Vagina (tissue), 2 donors: Measurements from ENCODE around the gene ITGA11. TPM values are rescaled to one million over a fixed set of nuclear protein-coding genes. Genes with fewer than 3 reads are reported as not detected.
"Not testable (repeated sequence)": the region's sequence is repeated elsewhere in the genome, so short reads cannot be mapped to it uniquely, and the experiment has no call there.

Experiments used
- DNase-seq, 2 donors: peaks; one replicate each; pipeline ENCODE4 v3.0.0-alpha.2; 2017; ENCODE audit errors: extremely low spot score in 2 of 2
- H3K27ac ChIP-seq: fragments of 200-600 bp; sonication (generic); one replicate; pipeline ENCODE4 v1.5.1; 2019
- H3K27me3 ChIP-seq: fragments of 200-600 bp; sonication (generic); one replicate; pipeline ENCODE4 v1.5.1; 2019
- H3K36me3 ChIP-seq, 2 donors: fragments of 200-600 bp; sonication (generic); one replicate each; pipeline ENCODE4 v1.5.1; 2017 to 2019
- H3K4me1 ChIP-seq: fragments of 200-600 bp; sonication (generic); one replicate; pipeline ENCODE4 v1.5.1; 2019
- H3K4me3 ChIP-seq, 2 donors: fragments of 200-600 bp; sonication (generic); 1 replicate in 1 of 2; 2 replicates in 1 of 2; pipeline ENCODE4 v1.5.1; 2016 to 2019
- H3K9me3 ChIP-seq: fragments of 200-600 bp; sonication (generic); one replicate; pipeline ENCODE4 v1.5.1; 2019
- CTCF ChIP-seq, 3 experiments: fragments of 450-650 bp in 2 of 3; fragments of 200-600 bp in 1 of 3; sonication (generic) in 1 of 3; IDR thresholded peaks; one replicate each; pipeline ENCODE4 v1.5.1; 2017 to 2019; ENCODE audit warnings: antibody characterized with exemption in 3 of 3, mild to moderate bottlenecking in 2 of 3, moderate library complexity in 2 of 3
- POLR2A ChIP-seq, 2 donors: fragments of 450-650 bp; IDR thresholded peaks; one replicate each; pipeline ENCODE4 v1.6.1; 2017; ENCODE audit warnings: antibody characterized with exemption in 2 of 2, mild to moderate bottlenecking in 2 of 2, moderate library complexity in 2 of 2
- POLR2AphosphoS5 ChIP-seq, 2 donors: sonication (generic); formaldehyde crosslinking; IDR thresholded peaks; one replicate each; pipeline ENCODE4 v1.9.0; 2017; ENCODE audit warnings: antibody characterized with exemption in 2 of 2, mild to moderate bottlenecking in 2 of 2, low read depth in 1 of 2; ENCODE audit not compliant: insufficient read depth in 1 of 2
- intact Hi-C: fragments of 100-400 bp; cut with DNase I; formaldehyde crosslinking; loops from one replicate; pipeline ENCODE4 v1.15.1; 2023
- total RNA-seq: library from RNA; depleted of rRNA; stranded (reverse); fragments of >200 nt; gene quantifications from one replicate; pipeline ENCODE4 v1.2.3, GENCODE V29; 2016

ITGA11 gene
- total RNA-seq, 1 donor from 2014 or later: 15.5 TPM

GRCh38 chr15:68423359-68424296 lies 8.3 kb downstream of the ITGA11 start:
- Histone ChIP-seq H3K4me1 (peaks cover 56% of the 10 kb centered on the region), H3K4me3 (no peak overlapping the region), H3K9me3 (no peaks in the 10 kb centered on the region), H3K27ac (peak overlapping the region; percentile 3), H3K36me3 (no peaks in the 10 kb centered on the region), H3K27me3 (no peaks in the 10 kb centered on the region)
- intact Hi-C loops: no loop called here
- no peak for DNase-seq
- TF ChIP-seq POLR2AphosphoS5 (IDR thresholded peaks at IDR 0.05; ENCODE audit: insufficient read depth in 1 of 2, low read depth in 1 of 2) (no peak), CTCF (IDR thresholded peaks at IDR 0.05) (no peak), POLR2A (IDR thresholded peaks at IDR 0.05) (no peak)

GRCh38 chr15:68422403-68423145 lies 9.4 kb downstream of the ITGA11 start:
- H3K36me3 ChIP-seq, intact Hi-C loops, H3K9me3 ChIP-seq, H3K4me3 ChIP-seq, DNase-seq, H3K27me3 ChIP-seq: not testable (repeated sequence)
- Histone ChIP-seq H3K27ac (peak overlapping the region; percentile 69), H3K4me1 (peaks cover 66% of the 10 kb centered on the region)

GRCh38 chr15:68421798-68422402 lies 10.1 kb downstream of the ITGA11 start:
- intact Hi-C loops: no loop called here
- Histone ChIP-seq H3K27ac (peak overlapping the region; percentile 69), H3K4me3 (no peak overlapping the region), H3K36me3 (no peaks in the 10 kb centered on the region), H3K9me3 (no peaks in the 10 kb centered on the region), H3K4me1 (peaks cover 70% of the 10 kb centered on the region), H3K27me3 (no peaks in the 10 kb centered on the region)
- peak in 1 of 2 donors; percentile 87 for DNase-seq
- TF ChIP-seq CTCF (IDR thresholded peaks at IDR 0.05): no peak
- no peak for TF ChIP-seq POLR2AphosphoS5 (IDR thresholded peaks at IDR 0.05; ENCODE audit: insufficient read depth in 1 of 2, low read depth in 1 of 2)
- TF ChIP-seq POLR2A (IDR thresholded peaks at IDR 0.05): no peak

- Histone ChIP-seq H3K4me3 (no peak overlapping the region), H3K4me1 (peaks cover 68% of the 10 kb centered on the region), H3K27me3 (no peaks in the 10 kb centered on the region), H3K27ac (peak overlapping the region; percentile 69), H3K9me3 (no peaks in the 10 kb centered on the region), H3K36me3 (no peaks in the 10 kb centered on the region)
- no peak for TF ChIP-seq CTCF (IDR thresholded peaks at IDR 0.05)
- no peak for TF ChIP-seq POLR2AphosphoS5 (IDR thresholded peaks at IDR 0.05; ENCODE audit: insufficient read depth in 1 of 2, low read depth in 1 of 2)
- no peak for TF ChIP-seq POLR2A (IDR thresholded peaks at IDR 0.05)
- intact Hi-C loops: no loop called here
- DNase-seq: peak; percentile 43 to 87
These were observed 10.8 kb downstream of the ITGA11 start for GRCh38 chr15:68421115-68421551.

GRCh38 chr15:68420186-68420684 lies 11.7 kb downstream of the ITGA11 start:
- H3K9me3 ChIP-seq: no peaks in the 10 kb centered on the region
- H3K27ac ChIP-seq: peak overlapping the region; percentile 85
- DNase-seq: peak; percentile 55 to 80

More at GRCh38 chr15:68420186-68420684, 11.7 kb downstream of the ITGA11 start:
- Histone ChIP-seq H3K27me3 (no peaks in the 10 kb centered on the region), H3K4me1 (peaks cover 68% of the 10 kb centered on the region), H3K36me3 (no peaks in the 10 kb centered on the region), H3K4me3 (no peak overlapping the region)
- intact Hi-C loops: no loop called here
- TF ChIP-seq CTCF (IDR thresholded peaks at IDR 0.05): no peak
- no peak for TF ChIP-seq POLR2A (IDR thresholded peaks at IDR 0.05)
- TF ChIP-seq POLR2AphosphoS5 (IDR thresholded peaks at IDR 0.05; ENCODE audit: insufficient read depth in 1 of 2, low read depth in 1 of 2): no peak
